Activated T-helper 17 cell treated with anti-CD3 and anti-CD28 coated beads, Interleukin-2, amount 50 U/mL, for 72 hours (primary cell): ENCODE results near the gene ANKRD11. TPM values are rescaled to one million over a fixed set of nuclear protein-coding genes. Genes with fewer than 3 reads are reported as not detected.
"Not testable (repeated sequence)": the region's sequence is repeated elsewhere in the genome, so short reads cannot be mapped to it uniquely, and the experiment has no call there.

ENCODE experiments used
- ATAC-seq: fragments of 150-1000 bp; cut with Tn5 transposase; replicated peaks from 2 replicates; pipeline ENCODE4 v1.10.0; 2021; ENCODE audit warnings: mild to moderate bottlenecking, moderate library complexity
- H3K27ac Mint-ChIP-seq: one replicate; pipeline ENCODE4 v1.8.0; 2022; ENCODE audit warnings: mixed read lengths
- H3K27me3 Mint-ChIP-seq: one replicate; pipeline ENCODE4 v1.8.0; 2022; ENCODE audit warnings: mixed read lengths
- H3K36me3 Mint-ChIP-seq: one replicate; pipeline ENCODE4 v1.8.0; 2022; ENCODE audit warnings: low read depth, mild to moderate bottlenecking, mixed read lengths
- H3K4me1 Mint-ChIP-seq: one replicate; pipeline ENCODE4 v1.8.0; 2022; ENCODE audit warnings: mixed read lengths
- H3K4me3 Mint-ChIP-seq: one replicate; pipeline ENCODE4 v1.8.0; 2022; ENCODE audit warnings: mild to moderate bottlenecking, mixed read lengths
- H3K9me3 Mint-ChIP-seq: one replicate; pipeline ENCODE4 v1.8.0; 2022; ENCODE audit warnings: mixed read lengths
- total RNA-seq, 2 donors: library from RNA; stranded (reverse); gene quantifications; one replicate each; pipeline ENCODE4 v1.2.3, GENCODE V29; 2022

Gene ANKRD11
- total RNA-seq, 2 donors from 2014 or later = 166 to 178 TPM

DNA sequence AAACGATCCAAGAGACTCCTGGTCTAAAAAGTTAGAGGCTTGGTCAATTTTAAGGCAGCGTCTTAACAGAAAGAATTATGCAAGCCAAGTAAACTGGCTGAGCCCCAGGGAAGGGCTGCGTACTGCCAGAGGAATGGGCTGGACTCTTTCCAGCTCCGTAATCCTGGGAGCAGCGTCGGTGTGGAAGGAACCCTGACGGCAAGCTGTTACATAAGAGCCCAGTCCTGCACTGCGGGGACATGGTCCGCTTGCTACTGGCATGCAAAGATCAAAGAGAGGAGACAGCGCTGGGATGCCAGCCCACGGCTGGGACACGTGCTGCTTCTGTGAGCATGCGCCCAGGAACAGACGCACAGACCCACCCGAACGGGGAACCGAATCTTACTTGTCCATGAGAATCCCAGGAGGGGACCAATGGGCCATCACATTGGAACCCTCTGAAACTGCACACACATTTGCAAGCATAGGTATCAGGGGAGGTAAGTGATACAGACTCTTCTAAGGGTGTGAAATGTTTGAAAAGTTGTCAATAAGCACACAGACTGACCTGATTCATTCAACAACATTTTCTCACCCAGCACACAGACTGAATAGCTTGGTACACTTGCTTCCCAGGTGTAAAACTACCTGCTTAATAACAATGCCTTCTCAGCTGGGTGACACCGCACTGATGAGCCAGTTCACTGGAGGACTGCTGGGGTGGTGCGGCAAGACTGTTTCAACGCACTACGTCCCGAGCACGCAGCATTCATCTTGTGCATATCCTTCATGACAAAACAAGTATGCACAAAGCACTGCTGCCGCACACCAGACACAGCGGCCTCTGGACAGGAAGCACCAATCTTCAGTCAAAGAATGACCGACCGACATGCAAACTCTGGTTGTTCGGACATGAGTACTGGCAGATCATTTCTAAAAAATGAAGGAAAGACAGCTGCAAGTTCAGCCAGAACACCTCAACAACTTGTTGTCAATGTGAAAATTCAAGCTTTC, 94.9 kb downstream of the ANKRD11 start:
- peaks cover 50% of the 10 kb centered on the region for H3K36me3 Mint-ChIP-seq

DNA sequence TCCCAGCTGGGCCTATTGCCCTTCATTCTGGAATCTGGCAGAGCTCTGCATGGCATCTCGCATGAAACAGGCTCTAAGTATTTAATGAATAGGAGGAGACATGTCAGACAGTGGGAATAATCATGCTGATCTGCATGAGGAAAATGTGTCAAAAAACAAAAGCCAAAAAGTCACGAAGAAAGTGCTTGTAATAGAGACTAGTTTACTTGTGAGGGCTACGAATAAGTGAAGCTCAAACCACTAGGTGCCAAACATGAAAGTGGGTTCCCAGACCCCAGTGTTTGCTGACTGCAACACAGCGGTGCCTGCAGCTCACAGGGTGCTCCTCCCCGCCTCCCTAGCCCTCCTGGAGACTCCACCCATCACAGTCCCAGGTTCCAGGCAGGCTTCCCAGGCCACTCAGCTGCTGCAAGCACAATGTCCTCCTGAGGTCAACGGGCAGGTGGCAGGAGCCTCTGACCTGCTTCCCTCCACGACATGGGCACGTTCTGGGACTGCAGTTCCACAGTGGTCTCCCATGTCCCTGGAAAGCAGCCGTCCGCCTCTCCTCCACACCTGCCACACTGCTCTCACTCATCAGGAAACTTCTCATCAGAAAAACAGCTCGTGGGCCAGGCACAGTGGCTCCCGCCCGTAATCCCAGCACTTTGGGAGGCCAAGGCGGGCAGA, 96.5 kb downstream of the ANKRD11 start:
- H3K9me3 Mint-ChIP-seq = no peaks in the 10 kb centered on the region
- no peaks in the 10 kb centered on the region for H3K27me3 Mint-ChIP-seq
- H3K36me3 Mint-ChIP-seq = peaks cover 52% of the 10 kb centered on the region
- H3K4me3 Mint-ChIP-seq = no peak overlapping the region
- ATAC-seq = no peak
- H3K27ac Mint-ChIP-seq = no peak overlapping the region
- H3K4me1 Mint-ChIP-seq = peaks cover 23% of the 10 kb centered on the region

More for the DNA sequence above, 94.9 kb downstream of the ANKRD11 start:
- H3K27me3 Mint-ChIP-seq = no peaks in the 10 kb centered on the region
- no peak for ATAC-seq
- no peaks in the 10 kb centered on the region for H3K9me3 Mint-ChIP-seq
- H3K4me3 Mint-ChIP-seq = no peak overlapping the region
- peaks cover 20% of the 10 kb centered on the region for H3K4me1 Mint-ChIP-seq
- H3K27ac Mint-ChIP-seq = no peak overlapping the region

DNA sequence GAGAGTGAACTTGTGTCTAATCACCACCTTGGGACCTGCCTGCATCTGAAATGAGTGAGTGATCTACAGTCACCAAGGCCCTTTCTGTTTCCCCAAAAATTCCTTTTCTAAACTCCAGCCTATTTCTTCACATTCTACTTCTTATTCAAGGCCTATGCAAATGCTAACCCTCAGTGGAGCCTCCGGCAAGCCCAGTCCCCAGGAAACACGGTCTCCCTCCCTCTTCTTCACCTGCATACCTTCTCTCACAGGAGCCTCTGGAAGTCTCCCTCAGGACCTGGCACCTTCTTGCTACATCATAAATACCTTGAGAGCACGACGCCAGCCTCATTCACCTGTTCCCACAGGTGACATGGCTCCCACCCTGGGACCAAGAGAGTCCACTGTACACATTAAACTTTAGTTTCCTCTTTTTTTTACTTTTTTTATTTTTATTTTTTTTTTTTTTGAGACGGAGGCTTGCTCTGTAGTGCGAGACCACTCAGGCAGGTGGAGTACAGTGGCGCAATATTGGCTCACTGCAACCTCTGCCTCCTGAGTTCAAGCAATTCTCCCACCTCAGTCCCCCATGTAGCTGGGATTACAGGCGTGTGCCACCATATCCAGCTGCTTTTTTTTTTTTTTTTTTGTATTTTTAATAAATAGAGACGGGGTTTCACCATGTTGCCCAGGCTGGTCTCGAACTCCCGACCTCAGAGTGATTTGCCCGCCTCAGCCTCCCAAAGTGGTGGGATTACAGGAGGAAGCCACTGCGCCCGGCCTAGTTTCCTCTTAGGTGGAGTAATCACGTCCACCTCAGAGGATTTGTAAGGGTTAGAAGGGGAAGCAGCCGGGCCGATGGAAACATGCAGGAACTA, 97.3 kb downstream of the ANKRD11 start:
- no peaks in the 10 kb centered on the region for H3K27me3 Mint-ChIP-seq
- peak overlapping the region; percentile 56 for H3K27ac Mint-ChIP-seq

GRCh38 chr16:89390224-89390583, 100.2 kb downstream of the ANKRD11 start:
- H3K27ac Mint-ChIP-seq, H3K27me3 Mint-ChIP-seq, H3K4me3 Mint-ChIP-seq, ATAC-seq, H3K9me3 Mint-ChIP-seq: not testable (repeated sequence)
- peaks cover 36% of the 10 kb centered on the region for H3K4me1 Mint-ChIP-seq
- H3K36me3 Mint-ChIP-seq = peaks cover 45% of the 10 kb centered on the region

More for the DNA sequence above, 97.3 kb downstream of the ANKRD11 start:
- H3K4me1 Mint-ChIP-seq = peaks cover 27% of the 10 kb centered on the region
- ATAC-seq = no peak
- H3K4me3 Mint-ChIP-seq = no peak overlapping the region
- H3K9me3 Mint-ChIP-seq = no peaks in the 10 kb centered on the region
- peaks cover 55% of the 10 kb centered on the region for H3K36me3 Mint-ChIP-seq

DNA sequence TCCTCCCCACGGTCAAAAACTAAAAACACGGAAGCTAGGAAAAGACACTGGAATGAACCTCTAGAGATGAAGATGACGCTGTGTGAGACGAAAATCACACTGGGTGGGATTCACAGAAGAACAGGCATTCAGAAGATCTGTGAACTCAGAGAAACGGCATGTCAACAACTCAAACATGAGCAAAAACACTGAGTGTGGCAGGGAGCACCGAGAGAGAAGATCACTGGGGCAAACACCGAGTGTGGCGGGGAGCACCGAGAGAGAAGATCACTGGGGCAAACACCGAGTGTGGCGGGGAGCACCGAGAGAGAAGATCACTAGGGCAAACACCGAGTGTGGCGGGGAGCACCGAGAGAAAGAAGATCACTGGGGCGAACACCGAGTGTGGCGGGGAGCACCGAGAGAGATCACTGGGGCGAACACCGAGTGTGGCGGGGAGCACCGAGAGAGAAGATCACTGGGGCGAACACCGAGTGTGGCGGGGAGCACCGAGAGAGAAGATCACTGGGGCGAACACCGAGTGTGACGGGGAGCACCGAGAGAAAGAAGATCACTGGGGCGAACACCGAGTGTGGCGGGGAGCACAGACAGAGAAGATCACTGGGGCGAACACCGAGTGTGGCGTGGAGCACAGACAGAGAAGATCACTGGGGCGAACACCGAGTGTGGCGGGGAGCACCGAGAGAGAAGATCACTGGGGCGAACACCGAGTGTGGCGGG, 100.7 kb downstream of the ANKRD11 start:
- not testable (repeated sequence) for ATAC-seq, H3K9me3 Mint-ChIP-seq, H3K27me3 Mint-ChIP-seq, H3K4me3 Mint-ChIP-seq
- peaks cover 39% of the 10 kb centered on the region for H3K36me3 Mint-ChIP-seq
- peaks cover 31% of the 10 kb centered on the region for H3K4me1 Mint-ChIP-seq
- H3K27ac Mint-ChIP-seq = peak overlapping the region; percentile 83

DNA sequence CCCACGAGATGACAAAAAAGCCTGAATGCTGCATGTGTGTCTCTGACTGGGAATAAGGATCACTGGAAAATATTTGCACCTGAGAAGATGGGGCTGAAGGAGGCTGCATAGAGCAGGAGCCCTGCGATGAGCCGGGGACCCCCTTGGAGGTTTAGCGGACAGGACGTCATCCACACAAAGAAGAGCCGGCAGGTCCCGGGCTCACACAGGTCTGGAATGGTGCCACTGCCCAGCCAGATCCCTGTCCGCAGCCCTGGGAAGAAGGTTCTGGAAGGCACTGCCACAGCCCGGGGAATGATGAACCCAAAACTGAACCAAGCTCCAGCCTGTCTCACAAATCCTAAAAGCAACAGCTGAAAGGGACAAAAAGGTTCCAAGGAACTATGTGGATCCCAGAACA, 101.8 kb downstream of the ANKRD11 start:
- H3K27ac Mint-ChIP-seq = peak overlapping the region; percentile 83
- peak overlapping the region; percentile 58 for H3K4me3 Mint-ChIP-seq
- H3K9me3 Mint-ChIP-seq = no peaks in the 10 kb centered on the region
- peaks cover 39% of the 10 kb centered on the region for H3K36me3 Mint-ChIP-seq
- H3K27me3 Mint-ChIP-seq = no peaks in the 10 kb centered on the region
- peaks cover 42% of the 10 kb centered on the region for H3K4me1 Mint-ChIP-seq
- ATAC-seq = no peak

DNA sequence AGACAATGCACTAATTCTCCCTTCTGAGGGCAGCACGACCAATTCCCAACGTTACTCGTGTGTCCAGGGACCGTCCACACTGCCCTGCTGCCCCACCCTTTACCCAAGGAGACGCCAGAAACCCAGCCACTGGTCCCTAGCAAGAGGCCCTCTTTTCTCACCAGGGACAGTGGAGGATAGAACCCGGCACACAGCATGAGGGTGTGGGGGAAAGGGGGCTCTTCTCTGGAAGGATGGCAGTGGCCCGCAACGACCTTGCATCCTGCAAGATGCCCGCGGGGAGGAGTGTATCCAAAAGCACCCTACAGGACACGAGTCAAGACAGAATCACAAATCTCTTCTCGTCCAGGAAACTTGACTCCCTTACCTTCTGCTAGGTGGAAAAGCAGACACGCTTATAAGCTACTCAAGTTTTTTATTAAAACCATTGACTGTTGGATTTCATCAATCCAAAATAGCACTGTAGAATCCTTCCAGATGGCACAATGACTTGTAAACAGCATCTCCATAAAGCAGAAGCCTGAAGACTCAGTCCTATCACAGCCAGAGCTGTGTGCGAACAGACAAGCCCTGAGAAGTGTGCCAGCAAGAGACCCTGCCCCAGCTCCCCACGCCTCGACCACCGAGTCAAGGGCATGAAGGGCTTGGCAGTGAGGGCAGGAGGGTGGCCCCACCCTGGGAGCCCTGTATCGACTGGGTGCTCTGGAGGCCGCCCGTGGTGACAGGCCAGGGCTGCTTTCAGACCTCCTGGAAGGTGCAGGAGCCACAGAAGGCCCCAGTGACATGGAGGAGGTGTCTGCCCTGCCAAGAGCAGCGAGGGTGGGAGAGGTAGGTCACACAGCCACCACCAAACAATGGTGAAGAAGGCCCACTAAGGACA, 103.8 kb downstream of the ANKRD11 start:
- no peak for ATAC-seq
- peaks cover 33% of the 10 kb centered on the region for H3K36me3 Mint-ChIP-seq
- peak overlapping the region; percentile 53 for H3K4me3 Mint-ChIP-seq
- no peaks in the 10 kb centered on the region for H3K9me3 Mint-ChIP-seq
- H3K4me1 Mint-ChIP-seq = peaks cover 53% of the 10 kb centered on the region
- H3K27me3 Mint-ChIP-seq = no peaks in the 10 kb centered on the region
- peak overlapping the region; percentile 74 for H3K27ac Mint-ChIP-seq

DNA sequence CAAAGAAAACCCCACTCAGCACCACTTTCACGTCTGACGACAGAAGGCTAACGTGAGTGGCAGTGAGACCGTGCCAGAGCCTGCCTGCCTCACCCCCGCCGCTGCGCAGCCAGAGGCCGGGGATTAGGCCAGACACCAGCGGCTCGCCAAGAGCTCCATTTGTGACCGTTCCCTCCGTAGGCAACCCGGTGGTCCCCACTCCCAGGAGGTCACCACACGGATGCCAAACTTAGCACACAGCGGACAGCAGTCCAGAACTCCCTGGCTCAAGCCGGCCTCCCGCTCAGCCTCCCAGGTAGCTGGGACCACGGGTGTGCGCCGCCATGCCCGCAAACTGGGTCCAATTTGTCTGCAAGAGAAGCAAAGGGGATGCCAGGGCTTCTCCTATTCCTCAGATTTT, 104.6 kb downstream of the ANKRD11 start:
- no peak for ATAC-seq
- H3K4me3 Mint-ChIP-seq = peak overlapping the region; percentile 6
- no peaks in the 10 kb centered on the region for H3K9me3 Mint-ChIP-seq
- peaks cover 56% of the 10 kb centered on the region for H3K4me1 Mint-ChIP-seq
- H3K27me3 Mint-ChIP-seq = no peaks in the 10 kb centered on the region
- peaks cover 33% of the 10 kb centered on the region for H3K36me3 Mint-ChIP-seq
- no peak overlapping the region for H3K27ac Mint-ChIP-seq

- peaks cover 65% of the 10 kb centered on the region for H3K4me1 Mint-ChIP-seq
- peak overlapping the region; percentile 90 for H3K27ac Mint-ChIP-seq
- no peaks in the 10 kb centered on the region for H3K9me3 Mint-ChIP-seq
- ATAC-seq = no peak
- peaks cover 40% of the 10 kb centered on the region for H3K36me3 Mint-ChIP-seq
- H3K27me3 Mint-ChIP-seq = no peaks in the 10 kb centered on the region
- H3K4me3 Mint-ChIP-seq = peak overlapping the region; percentile 75
Measured at GRCh38 chr16:89384282-89384681, 106.1 kb downstream of the ANKRD11 start.

GRCh38 chr16:89383095-89384003, 107.0 kb downstream of the ANKRD11 start:
- Mint-ChIP-seq H3K9me3 (no peaks in the 10 kb centered on the region), H3K27me3 (no peaks in the 10 kb centered on the region), H3K4me3 (peak overlapping the region; percentile 75), H3K4me1 (peaks cover 56% of the 10 kb centered on the region), H3K27ac (peak overlapping the region; percentile 90), H3K36me3 (peaks cover 31% of the 10 kb centered on the region)
- ATAC-seq = peak; percentile 88

- peak overlapping the region; percentile 75 for H3K4me3 Mint-ChIP-seq
- H3K36me3 Mint-ChIP-seq = peaks cover 26% of the 10 kb centered on the region
- peak overlapping the region; percentile 90 for H3K27ac Mint-ChIP-seq
- ATAC-seq = peak; percentile 77
- peaks cover 58% of the 10 kb centered on the region for H3K4me1 Mint-ChIP-seq
- H3K27me3 Mint-ChIP-seq, H3K9me3 Mint-ChIP-seq: not testable (repeated sequence)
Measured at GRCh38 chr16:89382555-89382954, 107.8 kb downstream of the ANKRD11 start.

GRCh38 chr16:89381788-89382187, 108.6 kb downstream of the ANKRD11 start:
- Mint-ChIP-seq H3K4me3 (peak overlapping the region; percentile 31), H3K9me3 (no peaks in the 10 kb centered on the region), H3K27me3 (no peaks in the 10 kb centered on the region), H3K4me1 (peaks cover 60% of the 10 kb centered on the region), H3K27ac (peak overlapping the region; percentile 75), H3K36me3 (peaks cover 21% of the 10 kb centered on the region)
- no peak for ATAC-seq
